SK-N-MC (cell line): ENCODE measurements around the gene ZNF620.

ENCODE experiments used
- DNase-seq: peaks from one replicate; pipeline ENCODE4 v3.0.0-alpha.2; 2011; ENCODE audit warnings: low read depth, low spot score
- H3K27ac ChIP-seq: fragments of 200-600 bp; sonication (generic); 2 replicates; pipeline ENCODE4 v1.5.1; 2016; ENCODE audit warnings: mixed run types
- H3K36me3 ChIP-seq: fragments of 200-600 bp; sonication (generic); 2 replicates; pipeline ENCODE4 v1.6.1; 2017; ENCODE audit warnings: antibody characterized with exemption, low read length, mixed read lengths; ENCODE audit not compliant: insufficient read depth
- H3K4me3 ChIP-seq: fragments of 200-600 bp; sonication (generic); 2 replicates; pipeline ENCODE4 v1.5.1; 2016
- H3K9ac ChIP-seq: fragments of 200-600 bp; sonication (generic); 2 replicates; pipeline ENCODE4 v1.8.0; 2017; ENCODE audit warnings: mixed run types, mixed read lengths; ENCODE audit not compliant: insufficient read length
- H3K9me3 ChIP-seq: fragments of 200-600 bp; sonication (generic); 2 replicates; pipeline ENCODE4 v1.6.1; 2017; ENCODE audit warnings: low read depth, mild to moderate bottlenecking, antibody characterized with exemption, low read length, moderate library complexity, mixed read lengths
- EZH2 ChIP-seq: fragments of 200-600 bp; sonication (generic); IDR thresholded peaks from one replicate; pipeline ENCODE4 v1.6.1; 2017; ENCODE audit warnings: antibody characterized with exemption
- FOXP2 ChIP-seq: optimal IDR thresholded peaks from 2 replicates; pipeline ENCODE3; 2011; ENCODE audit warnings: mild to moderate bottlenecking, moderate library complexity; ENCODE audit not compliant: insufficient read depth; ENCODE audit errors: extremely low read length, control extremely low read depth
- POLR2AphosphoS5 ChIP-seq: IDR thresholded peaks from 2 replicates; pipeline ENCODE4 v1.6.1; 2012; ENCODE audit warnings: mild to moderate bottlenecking, low read depth, low read length, borderline replicate concordance

The ZNF620 gene

GRCh38 chr3:40518067-40518466, 12.2 kb downstream of the ZNF620 start:
- H3K4me3 ChIP-seq = no peak overlapping the region
- TF ChIP-seq EZH2 (no peak), POLR2AphosphoS5 (no peak), FOXP2 (no peak)
- no peak overlapping the region for H3K9ac ChIP-seq
- no peak overlapping the region for H3K27ac ChIP-seq
- H3K9me3 ChIP-seq = no peaks in the 10 kb centered on the region
- DNase-seq = no peak
- peaks cover 7% of the 10 kb centered on the region; the same call in 1 of the 2 replicates for H3K36me3 ChIP-seq

- Histone ChIP-seq H3K9me3 (no peaks in the 10 kb centered on the region), H3K36me3 (peaks cover 7% of the 10 kb centered on the region; the same call in 1 of the 2 replicates), H3K9ac (no peak overlapping the region), H3K4me3 (no peak overlapping the region), H3K27ac (no peak overlapping the region)
- no peak for TF ChIP-seq POLR2AphosphoS5
- TF ChIP-seq EZH2 = no peak
- no peak for TF ChIP-seq FOXP2
- DNase-seq = no peak
These were observed 13.0 kb downstream of the ZNF620 start for GRCh38 chr3:40518848-40519247.

- Histone ChIP-seq H3K9ac (no peak overlapping the region), H3K27ac (no peak overlapping the region), H3K9me3 (no peaks in the 10 kb centered on the region), H3K36me3 (peaks cover 2% of the 10 kb centered on the region; the same call in 1 of the 2 replicates), H3K4me3 (no peak overlapping the region)
- TF ChIP-seq FOXP2 (no peak), EZH2 (no peak), POLR2AphosphoS5 (no peak)
- no peak for DNase-seq
These were observed 15.4 kb downstream of the ZNF620 start for GRCh38 chr3:40521254-40521653.

GRCh38 chr3:40523781-40524180, 17.9 kb downstream of the ZNF620 start:
- Histone ChIP-seq H3K9me3 (no peaks in the 10 kb centered on the region), H3K36me3 (no peaks in the 10 kb centered on the region; the same call in 1 of the 2 replicates), H3K9ac (no peak overlapping the region), H3K27ac (no peak overlapping the region), H3K4me3 (no peak overlapping the region)
- DNase-seq = no peak
- TF ChIP-seq POLR2AphosphoS5 (no peak), FOXP2 (no peak), EZH2 (no peak)

GRCh38 chr3:40524222-40524567, 18.4 kb downstream of the ZNF620 start:
- Histone ChIP-seq H3K9ac (no peak overlapping the region), H3K9me3 (no peaks in the 10 kb centered on the region), H3K4me3 (peak overlapping the region; percentile 84), H3K36me3 (no peaks in the 10 kb centered on the region; the same call in 1 of the 2 replicates), H3K27ac (no peak overlapping the region)
- no peak for DNase-seq
- TF ChIP-seq EZH2 (no peak), POLR2AphosphoS5 (no peak), FOXP2 (no peak)

- Histone ChIP-seq H3K9me3 (no peaks in the 10 kb centered on the region), H3K9ac (peak within 1 kb of the TSS; percentile 89), H3K27ac (no peak within 1 kb of the TSS), H3K4me3 (peak within 1 kb of the TSS; percentile 84), H3K36me3 (no peaks in the 10 kb centered on the region; the same call in 1 of the 2 replicates)
- DNase-seq = no peak
- TF ChIP-seq FOXP2 = no peak
- peak; percentile 86; the same call in 1 of the 2 replicates for TF ChIP-seq POLR2AphosphoS5
These were observed 18.9 kb downstream of the ZNF620 start, which contains the start of gene ZNF621 for GRCh38 chr3:40524568-40525285. Gene ZNF621 (plus strand): TSS chr3:40524960. CDS start chr3:40525841, 881 bp downstream.

GRCh38 chr3:40528426-40528825, 22.6 kb downstream of the ZNF620 start:
- Histone ChIP-seq H3K36me3 (peaks cover 27% of the 10 kb centered on the region; the same call in 1 of the 2 replicates), H3K4me3 (no peak overlapping the region), H3K9ac (no peak overlapping the region), H3K27ac (no peak overlapping the region), H3K9me3 (no peaks in the 10 kb centered on the region)
- DNase-seq = no peak
- TF ChIP-seq POLR2AphosphoS5 = no peak
- TF ChIP-seq FOXP2 = no peak
- TF ChIP-seq EZH2 = no peak

GRCh38 chr3:40532252-40532651, 26.4 kb downstream of the ZNF620 start:
- Histone ChIP-seq H3K36me3 (peaks cover 27% of the 10 kb centered on the region; the same call in 1 of the 2 replicates), H3K9ac (no peak overlapping the region), H3K27ac (no peak overlapping the region), H3K9me3 (no peaks in the 10 kb centered on the region), H3K4me3 (no peak overlapping the region)
- no peak for DNase-seq
- TF ChIP-seq EZH2 (no peak), POLR2AphosphoS5 (no peak), FOXP2 (no peak)
